Measurements from ENCODE around the gene DTL.

Gene DTL

GRCh38 chr1:212118167-212118871 lies 82.8 kb downstream of the DTL start:
- H3K9me3 ChIP-seq (ENCODE audit: insufficient read depth, low read length): no peaks in the 10 kb centered on the region
- no peaks in the 10 kb centered on the region for H3K36me3 ChIP-seq (ENCODE audit: insufficient read depth, insufficient read length, low read length)
- no peak for DNase-seq (ENCODE audit: low read depth, low spot score)
- no peak for TF ChIP-seq SUZ12 (IDR thresholded peaks at IDR 0.05; ENCODE audit: extremely low read depth, insufficient read depth, insufficient read length)
- TF ChIP-seq ZNF274 (IDR thresholded peaks at IDR 0.05; ENCODE audit: low read depth, low read length): no peak
- TF ChIP-seq YY1 (IDR thresholded peaks at IDR 0.05; ENCODE audit: insufficient read depth, insufficient read length): no peak
- no peak overlapping the region for H3K4me3 ChIP-seq (ENCODE audit: insufficient read length, low read depth)
- no peak overlapping the region for H3K9ac ChIP-seq (ENCODE audit: insufficient read length, low read depth)
- no peaks in the 10 kb centered on the region for H3K4me1 ChIP-seq (ENCODE audit: insufficient read depth, insufficient read length)
- H3K27me3 ChIP-seq (ENCODE audit: insufficient read depth, insufficient read length): no peaks in the 10 kb centered on the region

- DNase-seq (ENCODE audit: low read depth, low spot score): no peak
- TF ChIP-seq YY1 (IDR thresholded peaks at IDR 0.05; ENCODE audit: insufficient read depth, insufficient read length) (no peak), SUZ12 (IDR thresholded peaks at IDR 0.05; ENCODE audit: extremely low read depth, insufficient read depth, insufficient read length) (no peak), ZNF274 (IDR thresholded peaks at IDR 0.05; ENCODE audit: low read depth, low read length) (no peak)
- Histone ChIP-seq H3K4me1 (ENCODE audit: insufficient read depth, insufficient read length) (no peaks in the 10 kb centered on the region), H3K9ac (ENCODE audit: insufficient read length, low read depth) (no peak overlapping the region), H3K4me3 (ENCODE audit: insufficient read length, low read depth) (no peak overlapping the region), H3K36me3 (ENCODE audit: insufficient read depth, insufficient read length, low read length) (no peaks in the 10 kb centered on the region), H3K27me3 (ENCODE audit: insufficient read depth, insufficient read length) (no peaks in the 10 kb centered on the region), H3K9me3 (ENCODE audit: insufficient read depth, low read length) (no peaks in the 10 kb centered on the region)
Measured at GRCh38 chr1:212118872-212119260, 83.3 kb downstream of the DTL start.

DNA sequence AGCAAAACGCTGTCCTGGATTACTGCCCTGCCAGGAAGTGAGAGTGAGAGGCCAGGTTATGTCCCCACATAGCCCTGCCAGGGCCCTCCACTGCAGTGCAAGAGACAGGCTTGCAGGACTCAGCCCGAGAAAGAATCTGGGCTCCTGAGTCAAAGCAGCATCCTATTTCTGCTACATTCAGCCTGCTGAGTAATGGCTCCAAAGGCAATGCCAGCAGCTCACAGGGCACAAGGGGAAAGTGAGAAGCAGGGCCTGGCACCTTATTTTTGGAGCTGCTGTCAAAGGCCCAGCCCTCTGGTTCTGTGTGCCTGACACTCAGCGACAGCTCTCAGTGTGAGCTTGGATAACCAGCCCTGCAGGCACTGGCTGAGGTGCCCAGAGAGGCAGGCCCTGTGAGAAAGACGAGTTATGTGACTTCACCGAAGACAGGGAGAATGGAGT lies 83.9 kb downstream of the DTL start:
- Histone ChIP-seq H3K9ac (ENCODE audit: insufficient read length, low read depth) (no peak overlapping the region), H3K36me3 (ENCODE audit: insufficient read depth, insufficient read length, low read length) (no peaks in the 10 kb centered on the region), H3K9me3 (ENCODE audit: insufficient read depth, low read length) (no peaks in the 10 kb centered on the region), H3K27me3 (ENCODE audit: insufficient read depth, insufficient read length) (no peaks in the 10 kb centered on the region), H3K4me3 (ENCODE audit: insufficient read length, low read depth) (no peak overlapping the region), H3K4me1 (ENCODE audit: insufficient read depth, insufficient read length) (no peaks in the 10 kb centered on the region)
- TF ChIP-seq ZNF274 (IDR thresholded peaks at IDR 0.05; ENCODE audit: low read depth, low read length) (no peak), YY1 (IDR thresholded peaks at IDR 0.05; ENCODE audit: insufficient read depth, insufficient read length) (no peak), SUZ12 (IDR thresholded peaks at IDR 0.05; ENCODE audit: extremely low read depth, insufficient read depth, insufficient read length) (no peak)
- DNase-seq (ENCODE audit: low read depth, low spot score): no peak

- Histone ChIP-seq H3K36me3 (ENCODE audit: insufficient read depth, insufficient read length, low read length) (no peaks in the 10 kb centered on the region), H3K9me3 (ENCODE audit: insufficient read depth, low read length) (no peaks in the 10 kb centered on the region), H3K9ac (ENCODE audit: insufficient read length, low read depth) (no peak overlapping the region), H3K4me1 (ENCODE audit: insufficient read depth, insufficient read length) (no peaks in the 10 kb centered on the region), H3K27me3 (ENCODE audit: insufficient read depth, insufficient read length) (no peaks in the 10 kb centered on the region), H3K4me3 (ENCODE audit: insufficient read length, low read depth) (no peak overlapping the region)
- no peak for DNase-seq (ENCODE audit: low read depth, low spot score)
- TF ChIP-seq YY1 (IDR thresholded peaks at IDR 0.05; ENCODE audit: insufficient read depth, insufficient read length) (no peak), SUZ12 (IDR thresholded peaks at IDR 0.05; ENCODE audit: extremely low read depth, insufficient read depth, insufficient read length) (no peak), ZNF274 (IDR thresholded peaks at IDR 0.05; ENCODE audit: low read depth, low read length) (no peak)
Measured at GRCh38 chr1:212119863-212120262, 84.3 kb downstream of the DTL start.

DNA sequence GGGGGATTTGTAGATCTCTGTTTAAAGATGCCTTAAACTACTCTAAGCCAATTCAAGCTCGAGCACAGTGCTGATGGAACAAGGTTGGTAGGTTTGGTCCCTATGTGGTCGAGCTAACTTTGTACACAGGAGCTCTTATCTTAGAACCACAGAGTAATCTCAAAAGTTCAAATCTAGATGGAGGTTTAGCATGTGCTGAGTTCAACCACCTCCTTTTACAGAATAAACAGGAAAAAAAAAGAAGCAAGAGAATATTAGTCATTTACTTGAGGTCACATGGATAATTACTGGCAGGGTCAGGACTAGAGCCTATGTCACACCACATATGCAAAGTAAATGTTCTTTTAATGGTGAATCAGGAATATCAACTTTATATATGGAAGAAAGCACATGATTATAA lies 86.2 kb downstream of the DTL start:
- Histone ChIP-seq H3K9me3 (ENCODE audit: insufficient read depth, low read length) (no peaks in the 10 kb centered on the region), H3K4me3 (ENCODE audit: insufficient read length, low read depth) (no peak overlapping the region), H3K9ac (ENCODE audit: insufficient read length, low read depth) (no peak overlapping the region), H3K36me3 (ENCODE audit: insufficient read depth, insufficient read length, low read length) (no peaks in the 10 kb centered on the region), H3K27me3 (ENCODE audit: insufficient read depth, insufficient read length) (no peaks in the 10 kb centered on the region), H3K4me1 (ENCODE audit: insufficient read depth, insufficient read length) (peaks cover 3% of the 10 kb centered on the region)
- TF ChIP-seq YY1 (IDR thresholded peaks at IDR 0.05; ENCODE audit: insufficient read depth, insufficient read length) (no peak), SUZ12 (IDR thresholded peaks at IDR 0.05; ENCODE audit: extremely low read depth, insufficient read depth, insufficient read length) (no peak), ZNF274 (IDR thresholded peaks at IDR 0.05; ENCODE audit: low read depth, low read length) (no peak)
- DNase-seq (ENCODE audit: low read depth, low spot score): no peak

DNA sequence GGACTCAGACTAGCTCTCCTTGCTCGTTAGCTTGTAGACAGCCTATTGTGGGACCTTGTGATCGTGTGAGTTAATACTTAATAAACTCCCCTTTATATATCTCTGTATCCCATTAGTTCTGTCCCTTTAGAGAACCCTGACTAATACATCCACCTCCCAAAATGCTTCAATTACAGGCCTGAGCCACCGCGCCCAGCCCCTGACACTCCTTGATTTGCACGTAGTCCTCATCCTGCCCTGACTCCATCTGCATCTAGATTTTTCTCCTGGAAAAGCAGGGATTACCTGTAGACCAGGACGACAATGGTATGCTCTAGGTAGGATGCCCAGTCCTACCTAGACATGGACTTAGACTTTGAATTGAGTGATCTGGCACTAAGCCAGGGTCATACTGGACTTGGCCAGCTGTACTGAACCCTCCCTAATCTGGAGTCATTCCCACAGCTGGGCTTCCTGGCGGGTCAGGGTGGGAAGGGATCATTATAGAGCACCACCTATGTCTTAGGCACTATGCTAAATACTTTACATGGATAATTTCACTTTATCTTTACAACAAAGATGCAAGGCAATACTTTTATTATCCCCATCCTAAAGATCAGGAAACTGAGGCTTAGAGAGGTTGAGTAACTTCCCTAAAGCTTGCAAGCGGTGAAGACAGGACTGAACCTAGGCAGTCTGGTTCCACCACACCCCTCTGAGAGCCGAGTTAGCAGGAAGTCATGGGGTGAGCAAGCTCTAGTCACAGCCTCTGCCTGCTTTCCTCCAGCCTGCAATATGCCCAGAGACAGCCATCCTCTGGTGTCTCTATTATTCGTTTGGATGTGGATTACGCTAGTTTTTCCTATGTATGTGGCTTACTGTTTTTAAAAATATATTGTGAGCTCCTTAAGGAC lies 89.4 kb downstream of the DTL start:
- TF ChIP-seq YY1 (IDR thresholded peaks at IDR 0.05; ENCODE audit: insufficient read depth, insufficient read length): no peak
- no peak for TF ChIP-seq ZNF274 (IDR thresholded peaks at IDR 0.05; ENCODE audit: low read depth, low read length)
- no peak for TF ChIP-seq SUZ12 (IDR thresholded peaks at IDR 0.05; ENCODE audit: extremely low read depth, insufficient read depth, insufficient read length)
- H3K4me1 ChIP-seq (ENCODE audit: insufficient read depth, insufficient read length): peaks cover 6% of the 10 kb centered on the region
- no peak overlapping the region for H3K4me3 ChIP-seq (ENCODE audit: insufficient read length, low read depth)
- no peak overlapping the region for H3K9ac ChIP-seq (ENCODE audit: insufficient read length, low read depth)
- H3K36me3 ChIP-seq (ENCODE audit: insufficient read depth, insufficient read length, low read length): no peaks in the 10 kb centered on the region
- H3K27me3 ChIP-seq (ENCODE audit: insufficient read depth, insufficient read length): no peaks in the 10 kb centered on the region
- DNase-seq (ENCODE audit: low read depth, low spot score): no peak
- H3K9me3 ChIP-seq (ENCODE audit: insufficient read depth, low read length): no peaks in the 10 kb centered on the region

- Histone ChIP-seq H3K4me3 (ENCODE audit: insufficient read length, low read depth) (no peak overlapping the region), H3K4me1 (ENCODE audit: insufficient read depth, insufficient read length) (peaks cover 6% of the 10 kb centered on the region), H3K9ac (ENCODE audit: insufficient read length, low read depth) (no peak overlapping the region), H3K9me3 (ENCODE audit: insufficient read depth, low read length) (no peaks in the 10 kb centered on the region), H3K36me3 (ENCODE audit: insufficient read depth, insufficient read length, low read length) (no peaks in the 10 kb centered on the region), H3K27me3 (ENCODE audit: insufficient read depth, insufficient read length) (no peaks in the 10 kb centered on the region)
- no peak for DNase-seq (ENCODE audit: low read depth, low spot score)
- TF ChIP-seq ZNF274 (IDR thresholded peaks at IDR 0.05; ENCODE audit: low read depth, low read length) (no peak), YY1 (IDR thresholded peaks at IDR 0.05; ENCODE audit: insufficient read depth, insufficient read length) (no peak), SUZ12 (IDR thresholded peaks at IDR 0.05; ENCODE audit: extremely low read depth, insufficient read depth, insufficient read length) (no peak)
Measured at GRCh38 chr1:212125654-212126053, 90.1 kb downstream of the DTL start.

All from NT2/D1 (cell line).